Measurements from ENCODE around the gene WFIKKN1.

The WFIKKN1 gene

DNA sequence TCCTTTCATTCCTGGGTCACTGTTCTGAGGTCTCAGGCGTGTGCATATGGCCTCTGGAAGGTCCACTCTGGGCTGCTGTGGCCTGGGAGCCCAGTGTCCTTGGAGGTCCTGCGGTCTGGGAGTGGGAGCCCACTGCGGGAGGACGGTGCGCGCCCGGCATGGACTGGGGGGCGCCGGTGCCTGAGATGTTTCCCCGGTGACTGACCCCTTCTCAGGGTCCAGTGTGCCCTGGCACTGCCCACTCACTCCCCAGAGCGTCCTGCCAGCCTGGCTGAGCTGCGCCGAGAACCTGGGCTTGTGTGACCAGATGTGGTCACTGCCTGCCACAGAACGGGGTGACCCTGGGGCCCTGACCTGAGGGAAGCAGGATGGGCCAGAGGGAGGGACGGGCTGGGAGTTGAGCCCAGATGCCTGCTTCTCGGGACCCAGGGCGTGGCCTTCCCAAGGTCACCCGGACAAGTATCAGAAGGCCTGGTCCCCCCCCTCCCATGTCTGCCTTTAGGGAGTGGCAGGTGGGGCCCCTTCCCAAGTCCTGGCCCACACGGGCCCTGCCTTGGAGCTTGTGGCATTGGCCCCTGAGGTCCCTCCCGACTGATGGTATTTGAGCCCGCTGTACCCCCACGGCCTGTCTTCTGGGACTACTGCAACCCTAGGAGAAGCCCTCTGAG is 43.6 kb downstream of the WFIKKN1 start:
- CTCF ChIA-PET: interaction anchor here (1.4 to 1.6 kb wide), 3 partner anchors 11 to 15 kb away, joined by 3 to 5 read pairs (median 3); no protein-coding TSS in a partner anchor
- DNase-seq (ENCODE audit: extremely low spot score): no peak
- TF ChIP-seq, protein P1, sequence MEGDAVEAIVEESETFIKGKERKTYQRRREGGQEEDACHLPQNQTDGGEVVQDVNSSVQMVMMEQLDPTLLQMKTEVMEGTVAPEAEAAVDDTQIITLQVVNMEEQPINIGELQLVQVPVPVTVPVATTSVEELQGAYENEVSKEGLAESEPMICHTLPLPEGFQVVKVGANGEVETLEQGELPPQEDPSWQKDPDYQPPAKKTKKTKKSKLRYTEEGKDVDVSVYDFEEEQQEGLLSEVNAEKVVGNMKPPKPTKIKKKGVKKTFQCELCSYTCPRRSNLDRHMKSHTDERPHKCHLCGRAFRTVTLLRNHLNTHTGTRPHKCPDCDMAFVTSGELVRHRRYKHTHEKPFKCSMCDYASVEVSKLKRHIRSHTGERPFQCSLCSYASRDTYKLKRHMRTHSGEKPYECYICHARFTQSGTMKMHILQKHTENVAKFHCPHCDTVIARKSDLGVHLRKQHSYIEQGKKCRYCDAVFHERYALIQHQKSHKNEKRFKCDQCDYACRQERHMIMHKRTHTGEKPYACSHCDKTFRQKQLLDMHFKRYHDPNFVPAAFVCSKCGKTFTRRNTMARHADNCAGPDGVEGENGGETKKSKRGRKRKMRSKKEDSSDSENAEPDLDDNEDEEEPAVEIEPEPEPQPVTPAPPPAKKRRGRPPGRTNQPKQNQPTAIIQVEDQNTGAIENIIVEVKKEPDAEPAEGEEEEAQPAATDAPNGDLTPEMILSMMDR (IDR thresholded peaks at IDR 0.05; ENCODE audit: control extremely low read depth, extremely low read depth, low read depth, missing control alignments): no peak
- POLR2A ChIA-PET: no interaction called here

DNA sequence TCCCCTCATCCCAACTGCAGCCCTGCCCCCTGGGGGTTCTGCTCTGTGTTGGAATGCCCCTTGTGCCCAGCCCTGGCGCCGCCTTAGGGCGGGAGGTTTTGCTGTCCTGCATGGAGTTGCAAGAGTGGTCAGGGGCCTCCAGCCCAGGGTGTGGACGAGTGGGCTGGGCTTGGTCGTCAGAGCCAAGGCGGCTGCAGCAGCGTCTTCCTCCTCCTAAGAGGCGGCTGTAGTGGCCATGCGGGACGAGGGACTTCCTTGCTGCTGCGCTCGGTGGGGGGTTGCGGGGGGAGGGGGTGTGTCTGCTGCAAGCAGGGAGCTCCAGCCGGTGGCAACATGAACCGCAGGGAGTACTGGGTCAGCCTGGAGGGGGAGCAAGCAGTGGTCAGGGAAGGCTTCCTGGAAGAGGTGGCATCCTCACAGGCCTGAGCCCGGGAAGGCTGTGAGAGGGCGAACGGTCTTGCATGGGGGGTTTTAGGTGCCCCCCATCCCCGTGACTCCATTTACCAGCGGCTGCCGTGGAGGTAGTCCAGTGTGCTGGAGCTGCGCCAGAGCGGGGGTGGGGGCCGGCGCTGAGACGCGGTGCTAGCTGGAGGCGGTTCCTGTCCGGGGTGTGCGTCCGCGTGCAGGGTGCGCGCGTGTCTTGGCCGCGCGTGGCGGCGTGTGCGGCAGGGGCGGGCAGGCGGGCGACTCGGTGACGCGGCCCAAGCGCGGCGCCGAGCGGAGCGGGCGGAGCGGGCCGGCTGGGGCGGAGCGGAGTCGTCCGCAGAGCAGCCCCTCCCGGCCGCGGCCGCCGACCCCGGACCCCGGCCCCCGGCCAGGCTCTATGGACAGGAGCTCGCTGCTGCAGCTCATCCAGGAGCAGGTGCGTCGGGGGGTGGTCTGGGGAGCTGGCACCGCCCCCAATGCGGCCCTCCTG is 44.4 kb downstream of the WFIKKN1 start, which contains the start of gene RHBDL1:
RHBDL1 (plus strand) TSS at position 704 of the 916 bp plus-strand sequence; CDS start at position 824, 120 bp downstream.
- TF ChIP-seq, protein P1 (IDR thresholded peaks at IDR 0.05; ENCODE audit: control extremely low read depth, extremely low read depth, low read depth, missing control alignments): no peak
- CTCF ChIA-PET: interaction anchor here (1.0 to 1.6 kb wide), 6 partner anchors 8 to 27 kb away, joined by 3 to 5 read pairs (median 4); partner anchors contain the start of gene JMJD8
- POLR2A ChIA-PET: no interaction called here
- no peak for DNase-seq (ENCODE audit: extremely low spot score)

DNA sequence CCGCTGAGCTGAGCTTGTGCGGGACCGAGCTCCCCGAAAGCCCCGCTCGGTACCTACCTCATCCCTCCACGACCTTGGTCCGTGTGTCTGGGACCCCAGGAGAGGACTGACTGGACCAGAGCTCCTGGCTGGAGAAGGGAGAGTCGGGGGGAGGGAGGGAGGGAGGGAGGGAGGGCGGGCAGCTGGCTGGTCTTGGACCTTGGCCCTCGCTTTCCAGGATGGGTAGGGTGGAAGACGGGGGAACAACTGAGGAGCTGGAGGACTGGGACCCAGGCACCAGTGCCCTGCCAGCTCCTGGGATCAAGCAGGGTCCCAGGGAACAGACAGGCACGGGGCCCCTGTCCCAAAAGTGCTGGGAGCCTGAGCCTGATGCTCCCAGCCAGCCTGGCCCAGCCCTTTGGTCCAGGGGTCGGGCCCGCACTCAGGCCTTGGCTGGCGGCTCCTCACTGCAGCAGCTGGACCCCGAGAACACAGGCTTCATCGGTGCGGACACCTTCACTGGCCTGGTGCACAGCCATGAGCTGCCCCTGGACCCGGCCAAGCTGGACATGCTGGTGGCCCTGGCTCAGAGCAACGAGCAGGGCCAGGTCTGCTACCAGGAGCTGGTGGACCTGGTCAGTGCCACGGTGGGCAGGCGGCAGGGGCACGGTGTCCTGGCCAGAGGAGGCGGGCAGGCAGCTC is 45.2 kb downstream of the WFIKKN1 start:
- TF ChIP-seq, protein P1 (IDR thresholded peaks at IDR 0.05; ENCODE audit: control extremely low read depth, extremely low read depth, low read depth, missing control alignments): no peak
- ChIA-PET POLR2A (no interaction called here), CTCF (interaction anchor here (1.0 to 1.6 kb wide), 5 partner anchors 8 to 28 kb away, joined by 3 to 5 read pairs (median 4); partner anchors contain the start of gene JMJD8)
- DNase-seq (ENCODE audit: extremely low spot score): no peak

DNA sequence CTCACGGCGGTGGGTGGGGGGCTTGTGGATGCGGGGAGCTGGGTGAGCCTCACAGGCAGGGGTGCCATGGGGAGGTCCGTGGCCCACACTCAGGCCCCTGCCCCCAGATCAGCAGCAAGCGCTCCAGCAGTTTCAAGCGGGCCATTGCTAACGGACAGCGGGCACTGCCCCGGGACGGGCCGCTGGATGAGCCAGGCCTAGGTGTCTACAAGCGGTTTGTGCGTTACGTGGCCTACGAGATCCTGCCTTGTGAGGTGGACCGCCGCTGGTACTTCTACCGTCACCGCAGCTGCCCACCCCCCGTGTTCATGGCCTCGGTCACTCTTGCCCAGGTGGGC is 45.7 kb downstream of the WFIKKN1 start:
- POLR2A ChIA-PET: no interaction called here
- no peak for DNase-seq (ENCODE audit: extremely low spot score)
- CTCF ChIA-PET: interaction anchor here (1.3 to 1.4 kb wide), 2 partner anchors 9 to 28 kb away, joined by 3 to 4 read pairs; no protein-coding TSS in a partner anchor
- TF ChIP-seq, protein P1 (IDR thresholded peaks at IDR 0.05; ENCODE audit: control extremely low read depth, extremely low read depth, low read depth, missing control alignments): no peak

DNA sequence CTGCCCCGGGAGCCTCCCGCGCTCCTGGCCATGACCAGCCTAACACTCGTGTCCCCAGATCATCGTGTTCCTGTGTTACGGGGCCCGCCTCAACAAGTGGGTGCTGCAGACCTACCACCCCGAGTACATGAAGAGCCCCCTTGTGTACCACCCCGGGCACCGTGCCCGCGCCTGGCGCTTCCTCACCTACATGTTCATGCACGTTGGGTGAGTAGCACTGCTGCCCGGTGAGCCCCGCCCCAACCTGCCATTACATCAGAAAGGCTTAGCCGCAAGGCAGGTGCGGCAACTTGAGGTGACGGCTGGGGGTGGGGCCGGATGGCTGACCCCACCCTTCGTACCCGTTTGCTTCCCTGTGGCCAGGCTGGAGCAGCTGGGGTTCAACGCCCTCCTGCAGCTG is 46.1 kb downstream of the WFIKKN1 start:
- POLR2A ChIA-PET: no interaction called here
- CTCF ChIA-PET: interaction anchor here (0.7 to 1.4 kb wide), 3 partner anchors 10 to 29 kb away, joined by 3 to 4 read pairs (median 3); partner anchors contain the start of gene WDR90
- DNase-seq (ENCODE audit: extremely low spot score): no peak
- TF ChIP-seq, protein P1 (IDR thresholded peaks at IDR 0.05; ENCODE audit: control extremely low read depth, extremely low read depth, low read depth, missing control alignments): no peak
